Suppressor macrophage treated with lipopolysaccharide for 4 hours (primary cell): ENCODE results near the gene PRKCE.
A peak's percentile ranks its signal among the peaks of the same experiment; 100 is the strongest.

Source experiments
- DNase-seq: peaks from one replicate; pipeline ENCODE4 v3.0.0-alpha.2; 2020

The PRKCE gene

DNA sequence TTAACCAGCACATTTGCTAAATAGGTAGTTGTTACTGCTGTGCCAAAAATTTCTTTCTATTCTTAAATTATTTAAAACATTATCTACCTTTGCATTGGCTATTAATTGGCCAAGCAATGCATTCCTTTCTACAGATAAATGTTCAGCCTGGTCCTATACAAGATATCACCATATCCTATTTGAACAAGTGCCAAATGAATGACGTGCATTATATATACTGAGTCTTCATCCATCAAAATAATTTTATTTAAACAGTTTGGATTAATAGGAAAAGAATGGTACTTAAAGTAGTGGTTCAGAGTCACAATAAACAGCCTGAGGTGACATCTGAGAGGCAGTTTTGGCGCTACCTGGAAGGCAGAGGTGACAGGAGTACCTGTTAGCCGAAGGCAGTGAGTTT is 415.6 kb downstream of the PRKCE start:
- DNase-seq: no peak

GRCh38 chr2:46067501-46068305 is 416.2 kb downstream of the PRKCE start:
- peak; percentile 33 for DNase-seq

- DNase-seq: no peak
These were observed 417.2 kb downstream of the PRKCE start for GRCh38 chr2:46068636-46069035.

- no peak for DNase-seq
These were observed 419.6 kb downstream of the PRKCE start for GRCh38 chr2:46071074-46071473.

DNA sequence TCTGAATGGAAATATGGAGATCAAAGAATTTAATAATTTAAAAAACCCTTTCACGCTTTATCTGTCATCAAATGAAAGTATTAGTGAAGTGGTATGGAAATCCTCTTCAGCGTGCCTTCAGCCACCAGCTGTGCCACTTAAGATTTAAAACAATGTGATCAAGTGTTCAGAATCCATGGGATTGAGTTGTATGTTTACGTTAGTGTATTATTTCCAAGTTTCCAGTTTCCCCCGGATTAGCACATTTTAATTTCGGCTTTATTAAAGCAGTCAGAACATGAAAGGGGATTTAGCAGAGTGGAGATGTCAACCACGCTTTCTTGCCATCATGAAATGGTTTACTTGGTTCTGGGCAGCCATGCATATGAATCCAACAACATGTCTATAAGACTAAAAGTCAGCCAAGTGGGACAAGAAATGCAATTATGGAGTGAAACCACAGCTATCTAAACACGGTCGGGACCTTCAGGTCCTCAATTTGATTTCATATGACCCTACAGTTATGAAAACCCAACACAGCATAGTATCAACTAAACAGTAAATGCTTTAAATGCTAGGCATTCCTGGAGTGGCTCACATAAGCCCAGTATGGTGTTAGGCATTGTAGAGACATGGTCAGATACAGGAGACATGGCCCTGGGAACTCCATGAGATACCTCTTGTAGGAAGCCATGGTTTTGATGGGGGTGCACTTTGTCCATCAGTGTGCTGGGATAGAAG is 420.8 kb downstream of the PRKCE start:
- DNase-seq: no peak

GRCh38 chr2:46073540-46074046 is 422.1 kb downstream of the PRKCE start:
- DNase-seq: no peak

- DNase-seq: no peak
These were observed 423.0 kb downstream of the PRKCE start for GRCh38 chr2:46074501-46074900.

- peak; percentile 67 for DNase-seq
These were observed 424.4 kb downstream of the PRKCE start for GRCh38 chr2:46075848-46076247.

- no peak for DNase-seq
These were observed 424.8 kb downstream of the PRKCE start for GRCh38 chr2:46076251-46076650.

DNA sequence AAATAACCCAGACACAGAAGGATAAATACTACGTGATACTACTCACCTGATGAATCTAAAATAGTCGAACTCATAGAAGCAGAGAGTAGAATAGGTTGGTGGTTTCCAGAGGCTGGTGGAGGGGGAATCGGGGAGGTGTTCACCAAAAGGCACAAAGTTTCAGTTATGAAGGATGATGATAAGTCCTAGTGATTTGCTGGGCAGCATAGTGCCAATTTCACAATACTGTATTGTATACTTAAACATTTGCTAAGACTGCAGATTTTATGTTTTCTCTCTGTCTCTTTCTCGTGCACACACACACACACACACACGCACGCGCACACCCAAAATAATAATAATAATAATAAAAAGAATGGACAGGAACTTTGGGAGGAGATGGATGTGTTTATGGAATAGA is 425.4 kb downstream of the PRKCE start:
- no peak for DNase-seq

DNA sequence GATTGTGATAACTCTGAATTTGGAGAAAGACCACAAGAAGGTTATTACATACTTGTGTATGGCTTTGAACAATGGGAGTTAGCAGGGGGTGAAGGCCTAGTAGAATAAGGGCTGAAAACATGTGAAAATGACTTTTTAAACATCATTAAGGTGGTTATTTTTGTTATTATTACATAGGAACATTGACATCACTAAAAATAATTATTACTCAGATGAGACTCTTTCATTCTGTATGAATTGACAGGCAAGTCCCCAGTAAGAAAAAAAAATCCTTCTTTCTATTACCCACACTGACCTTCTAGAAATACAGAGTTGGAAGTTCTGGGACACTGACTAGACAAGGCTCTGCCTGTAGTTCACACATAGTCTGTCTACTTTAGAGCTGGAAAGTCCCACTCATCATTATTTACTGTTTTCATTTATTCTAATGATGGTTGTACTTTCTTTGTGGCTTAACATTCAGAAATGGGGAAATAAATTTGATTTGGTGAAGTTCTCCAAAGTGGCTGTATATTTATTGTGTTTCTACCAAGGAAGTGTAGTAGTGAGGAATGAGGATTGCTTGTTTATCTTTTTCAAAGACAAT is 426.1 kb downstream of the PRKCE start:
- DNase-seq: peak; percentile 44

DNA sequence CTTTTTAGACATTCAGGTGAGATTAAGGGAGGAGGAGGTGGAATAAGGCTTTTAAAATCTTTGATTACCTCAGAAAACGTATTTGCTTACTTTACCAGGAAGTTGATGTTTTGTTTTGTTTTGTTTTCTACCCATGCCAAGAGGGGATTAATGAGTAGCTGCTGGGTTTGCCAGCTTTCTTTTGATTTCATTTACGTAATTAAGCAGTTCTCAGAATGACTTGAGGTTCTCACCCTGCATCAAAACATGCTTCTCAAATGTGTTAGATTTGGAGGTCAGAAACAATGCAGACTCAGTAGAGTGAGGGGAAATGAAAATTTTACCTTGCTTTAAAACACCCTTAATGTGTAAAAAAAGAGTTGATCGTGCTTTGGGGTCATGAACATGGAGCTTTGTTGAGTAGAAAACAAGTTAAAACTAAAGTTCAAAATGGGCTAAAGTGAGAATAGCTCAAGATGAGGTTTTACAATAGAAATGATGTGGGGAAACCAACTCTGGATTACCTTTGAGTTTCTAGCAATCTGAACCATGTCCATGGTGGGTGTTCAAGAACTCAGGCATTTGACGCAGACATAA is 428.6 kb downstream of the PRKCE start:
- no peak for DNase-seq

DNA sequence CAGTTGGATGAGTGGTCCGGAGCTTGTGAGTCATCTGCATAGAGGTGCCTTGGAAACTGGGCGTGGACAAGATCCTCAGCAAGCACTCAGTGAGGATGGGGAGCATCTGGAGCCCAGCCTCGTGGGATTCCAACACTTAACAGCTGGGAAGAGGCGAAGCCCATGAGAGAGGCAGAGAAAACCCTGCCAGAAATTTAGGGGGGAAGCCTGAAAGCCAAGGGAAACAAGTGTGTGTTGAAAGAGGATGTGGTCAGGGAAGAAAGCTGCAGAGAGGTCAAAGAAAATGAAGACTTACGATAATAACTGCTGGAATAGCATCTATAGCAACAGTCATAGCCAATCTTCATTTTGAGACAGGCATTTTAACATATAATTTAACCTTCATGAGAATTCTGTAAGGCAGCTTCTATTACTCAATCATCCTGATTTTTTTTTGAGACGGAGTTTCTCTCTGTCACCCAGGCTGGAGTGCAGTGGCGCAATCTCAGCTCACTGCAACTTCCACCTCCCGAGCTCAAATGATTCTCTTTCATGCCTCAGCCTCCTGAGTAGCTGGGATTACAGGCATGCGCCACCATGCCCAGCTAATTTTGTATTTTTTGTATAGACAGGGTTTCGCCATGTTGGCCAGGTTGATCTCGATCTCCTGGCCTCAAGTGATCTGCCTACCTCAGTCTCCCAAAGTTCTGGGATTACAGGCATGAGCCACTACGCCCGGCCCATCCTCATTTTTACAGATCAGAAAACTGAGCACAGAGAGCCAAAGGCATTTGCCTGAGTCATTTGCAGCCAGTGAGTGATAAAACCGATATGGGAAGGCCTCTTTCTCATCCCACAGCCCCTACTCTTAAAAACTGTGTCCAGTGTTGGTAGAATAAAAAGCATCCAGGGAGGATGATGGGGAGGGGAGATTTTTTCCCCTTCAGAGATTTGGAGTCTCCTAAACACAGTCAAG is 431.3 kb downstream of the PRKCE start:
- peak; percentile 77 for DNase-seq

- DNase-seq: no peak
These were observed 435.1 kb downstream of the PRKCE start for GRCh38 chr2:46086578-46087070.

DNA sequence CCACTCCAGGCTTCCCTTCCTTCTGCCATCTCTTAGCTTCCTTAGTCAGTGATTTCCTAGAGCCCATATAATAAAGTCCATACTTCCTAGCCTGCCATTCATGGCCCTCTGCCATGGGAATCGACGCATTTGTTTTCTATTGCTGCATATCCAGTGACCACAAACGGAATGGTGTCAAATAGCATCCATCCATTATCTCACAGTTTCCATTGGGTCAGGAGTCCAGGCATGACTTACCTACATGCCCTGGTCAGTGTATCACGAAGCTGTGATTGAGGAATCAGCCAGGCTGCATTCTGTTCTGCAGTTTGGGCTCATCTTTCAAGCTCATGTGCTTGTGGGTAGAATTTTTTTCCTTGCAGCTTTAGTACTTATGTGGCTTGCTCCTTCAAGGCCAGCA is 436.0 kb downstream of the PRKCE start:
- DNase-seq: no peak

- no peak for DNase-seq
These were observed 439.5 kb downstream of the PRKCE start for GRCh38 chr2:46091004-46091403.

DNA sequence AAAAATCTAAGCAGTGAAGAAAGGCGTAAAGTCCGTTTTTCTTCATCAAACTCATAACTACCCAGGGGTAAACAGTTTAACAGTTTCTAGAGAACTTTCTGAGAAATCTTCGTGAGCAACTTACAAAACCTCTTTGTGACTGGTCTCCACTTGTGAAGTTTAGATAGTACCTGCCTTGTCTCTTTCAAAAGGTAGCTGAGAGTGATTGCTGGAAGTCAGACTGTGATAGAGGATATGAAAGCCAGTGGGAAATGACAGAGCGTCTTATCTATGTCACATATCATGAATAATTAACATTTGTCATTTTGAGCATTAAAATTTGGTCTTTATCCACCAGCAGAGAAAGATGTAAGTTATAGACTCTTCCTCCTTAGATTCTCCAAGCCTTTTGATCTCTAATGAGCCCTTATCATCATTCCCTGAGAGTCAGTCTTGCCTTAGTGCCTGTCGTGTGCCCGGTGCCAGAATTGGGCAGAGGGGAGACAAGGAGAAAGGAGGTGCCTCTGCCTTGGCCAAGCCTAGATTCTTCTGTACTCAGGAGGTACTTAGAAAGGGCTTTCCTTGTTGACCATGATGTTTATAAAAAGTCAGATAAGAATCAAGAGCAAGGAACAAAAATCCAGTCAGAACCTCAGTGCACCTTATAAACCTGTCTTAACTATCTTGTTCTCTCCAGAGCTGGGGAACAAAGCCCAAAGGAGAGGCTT is 440.6 kb downstream of the PRKCE start:
- DNase-seq: no peak

DNA sequence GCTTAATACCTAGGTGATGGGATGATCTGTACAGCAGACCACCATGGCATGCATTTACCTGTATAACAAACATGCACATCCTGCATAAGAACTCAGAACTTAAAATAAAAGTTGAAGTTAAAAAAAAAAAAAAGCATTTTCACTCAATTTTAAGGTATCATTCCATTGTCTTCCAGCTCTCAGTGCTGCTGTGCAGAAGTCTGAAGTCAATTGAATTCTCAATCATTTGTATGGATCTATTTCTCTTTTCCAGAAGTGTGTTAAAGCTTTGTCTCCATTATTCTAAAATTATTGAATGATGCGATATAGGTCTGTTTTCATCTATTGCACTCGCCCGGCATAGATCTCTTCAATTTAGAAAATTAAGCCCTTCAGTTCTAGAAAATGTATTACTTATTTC is 443.2 kb downstream of the PRKCE start:
- no peak for DNase-seq

DNA sequence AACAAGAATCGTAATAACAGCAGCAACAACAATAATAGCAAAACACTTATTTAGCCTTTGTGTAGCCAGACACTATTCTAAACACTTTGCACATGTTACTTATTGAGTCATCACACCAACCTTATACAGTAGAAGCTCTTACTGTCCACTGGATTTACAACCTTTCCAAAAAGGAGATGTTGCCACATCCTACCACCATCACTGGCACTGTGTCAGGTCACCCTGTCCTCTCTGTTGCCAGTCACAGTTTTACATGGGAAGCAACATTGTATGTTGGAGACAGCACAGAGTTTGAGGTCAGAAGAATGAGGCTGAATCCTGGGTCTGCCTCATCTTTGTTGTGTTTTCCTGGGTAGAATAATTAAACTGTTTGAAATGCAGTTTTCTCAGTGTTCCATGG is 444.4 kb downstream of the PRKCE start:
- peak; percentile 33 for DNase-seq

- DNase-seq: peak; percentile 93
These were observed 444.8 kb downstream of the PRKCE start for GRCh38 chr2:46096260-46096659.

- DNase-seq: peak; percentile 93
These were observed 446.4 kb downstream of the PRKCE start for GRCh38 chr2:46097714-46098480.
